Fibroblast of pulmonary artery (primary cell): ENCODE measurements around the gene GNG7.
A peak's percentile ranks its signal among the peaks of the same experiment; 100 is the strongest.

ENCODE experiments used
- DNase-seq: peaks from one replicate; pipeline ENCODE4 v3.0.0-alpha.2; 2010; ENCODE audit warnings: low read depth
- H3K4me3 ChIP-seq: replicated peaks from 2 replicates; pipeline ENCODE4 v1.5.1; 2011; ENCODE audit warnings: low read depth, mild to moderate bottlenecking, control low read depth, low read length, moderate library complexity
- CTCF ChIP-seq: IDR thresholded peaks from 2 replicates; pipeline ENCODE4 v1.5.1; 2011; ENCODE audit warnings: mild to moderate bottlenecking, control low read depth, low read length, inconsistent platforms; ENCODE audit errors: missing control alignments

The GNG7 gene

GRCh38 chr19:2634228-2634951 lies 68.1 kb downstream of the GNG7 start:
- TF ChIP-seq CTCF: no peak
- H3K4me3 ChIP-seq: peak overlapping the region; percentile 13
- peak; percentile 81 for DNase-seq

- DNase-seq: no peak
- no peak for TF ChIP-seq CTCF
- H3K4me3 ChIP-seq: no peak overlapping the region
These were observed 68.8 kb downstream of the GNG7 start for GRCh38 chr19:2633693-2634075.

- DNase-seq: peak; percentile 42
These were observed 71.2 kb downstream of the GNG7 start for GRCh38 chr19:2631213-2631821.

GRCh38 chr19:2630352-2631001 lies 72.0 kb downstream of the GNG7 start:
- no peak overlapping the region for H3K4me3 ChIP-seq
- no peak for TF ChIP-seq CTCF
- no peak for DNase-seq

More at GRCh38 chr19:2631213-2631821, 71.2 kb downstream of the GNG7 start:
- no peak for TF ChIP-seq CTCF
- no peak overlapping the region for H3K4me3 ChIP-seq

- no peak for TF ChIP-seq CTCF
- H3K4me3 ChIP-seq: no peak overlapping the region
- no peak for DNase-seq
These were observed 72.8 kb downstream of the GNG7 start for GRCh38 chr19:2629491-2630351.

GRCh38 chr19:2628597-2628996 lies 73.9 kb downstream of the GNG7 start:
- TF ChIP-seq CTCF: no peak
- DNase-seq: no peak
- H3K4me3 ChIP-seq: no peak overlapping the region
